ENCODE results near the gene SLC10A7.

- TF ChIP-seq CTCF (IDR thresholded peaks at IDR 0.05) (no peak), POLR2A (IDR thresholded peaks at IDR 0.05) (no peak)
Measured at GRCh38 chr4:146257511-146257910, 264.2 kb downstream of the SLC10A7 start.
